Measurements from ENCODE around the gene EFCAB6. TPM values are rescaled to one million over a fixed set of nuclear protein-coding genes. Genes with fewer than 3 reads are reported as not detected.

EFCAB6 gene
- total and polyA plus RNA-seq, 7 donors: 0.07 to 0.84 (median 0.50) TPM

GRCh38 chr22:43823353-43823908, 11.3 kb upstream of the EFCAB6 start:
- Histone ChIP-seq H3K36me3 (ENCODE audit: insufficient read depth in 1 of 2, low read depth in 1 of 2) (no peaks in the 10 kb centered on the region), H3K4me1 (no peaks in the 10 kb centered on the region), H3K4me3 (no peak overlapping the region), H3K27ac (no peak overlapping the region), H3K9me3 (no peaks in the 10 kb centered on the region), H3K27me3 (ENCODE audit: insufficient read depth in 3 of 3, low read length in 2 of 3) (peaks cover 0 to 47% (median 22%) of the 10 kb centered on the region in 3 donors)
- TF ChIP-seq CTCF (IDR thresholded peaks at IDR 0.05): no peak
- intact Hi-C loops (cut with DNase I): loop anchor here in 1 of 2 donors (10.0 kb wide), 1 partner anchor 131 kb away; the partner anchor contains the start of gene SAMM50
- 47 to 54% (median 52%) methylated on average over 13 of the region's 13 CpGs for WGBS, 3 donors
- DNase-seq (no peak), ATAC-seq (no peak)

- no peak overlapping the region for H3K4me3 ChIP-seq
- H3K27ac ChIP-seq: no peak overlapping the region
- no peaks in the 10 kb centered on the region for H3K4me1 ChIP-seq
- ATAC-seq (no peak), DNase-seq (no peak)
- 59 to 60% (median 59%) methylated on average over 21 to 22 of the region's 22 CpGs for WGBS, 3 donors
- intact Hi-C loops (cut with DNase I): loop anchor here in 1 of 2 donors (10.0 kb wide), 1 partner anchor 133 kb away; the partner anchor contains the start of gene SAMM50
- no peaks in the 10 kb centered on the region for H3K36me3 ChIP-seq (ENCODE audit: insufficient read depth in 1 of 2, low read depth in 1 of 2)
- H3K9me3 ChIP-seq: no peaks in the 10 kb centered on the region
- peaks cover 0 to 47% (median 22%) of the 10 kb centered on the region in 3 donors for H3K27me3 ChIP-seq (ENCODE audit: insufficient read depth in 3 of 3, low read length in 2 of 3)
- TF ChIP-seq CTCF (IDR thresholded peaks at IDR 0.05): no peak
Measured at GRCh38 chr22:43821606-43822425, 9.7 kb upstream of the EFCAB6 start.

GRCh38 chr22:43820651-43821305, 8.7 kb upstream of the EFCAB6 start:
- WGBS, 3 donors: 57 to 59% (median 57%) methylated on average over 18 of the region's 18 CpGs
- Histone ChIP-seq H3K27ac (no peak overlapping the region), H3K27me3 (ENCODE audit: insufficient read depth in 3 of 3, low read length in 2 of 3) (peaks cover 0 to 41% (median 22%) of the 10 kb centered on the region in 3 donors), H3K4me3 (no peak overlapping the region), H3K4me1 (no peaks in the 10 kb centered on the region), H3K36me3 (ENCODE audit: insufficient read depth in 1 of 2, low read depth in 1 of 2) (no peaks in the 10 kb centered on the region), H3K9me3 (no peaks in the 10 kb centered on the region)
- intact Hi-C loops (cut with DNase I): loop anchor here in 1 of 2 donors (10.0 kb wide), 1 partner anchor 134 kb away; the partner anchor contains the start of gene SAMM50
- ATAC-seq (no peak), DNase-seq (no peak)
- TF ChIP-seq CTCF (IDR thresholded peaks at IDR 0.05): no peak

- WGBS, 3 donors: 46 to 58% (median 54%) methylated on average over 13 of the region's 13 CpGs
- Histone ChIP-seq H3K27me3 (ENCODE audit: insufficient read depth in 3 of 3, low read length in 2 of 3) (peaks cover 0 to 39% (median 22%) of the 10 kb centered on the region in 3 donors), H3K4me1 (no peaks in the 10 kb centered on the region), H3K27ac (no peak overlapping the region), H3K4me3 (no peak overlapping the region), H3K36me3 (ENCODE audit: insufficient read depth in 1 of 2, low read depth in 1 of 2) (no peaks in the 10 kb centered on the region), H3K9me3 (no peaks in the 10 kb centered on the region)
- DNase-seq (no peak), ATAC-seq (no peak)
- intact Hi-C loops (cut with DNase I): loop anchor here in 1 of 2 donors (10.0 kb wide), 1 partner anchor 135 kb away; the partner anchor contains the start of gene SAMM50
- TF ChIP-seq CTCF (IDR thresholded peaks at IDR 0.05): no peak
Measured at GRCh38 chr22:43819931-43820640, 8.0 kb upstream of the EFCAB6 start.

All from psoas muscle (tissue), 8 donors.